GM19193 (cell line): ENCODE measurements around the gene ZMYND12.

Experiments
- POLR2A ChIP-seq: IDR thresholded peaks from 4 replicates; pipeline ENCODE4 v1.6.1; 2011; ENCODE audit not compliant: insufficient read depth, insufficient read length; ENCODE audit errors: extremely low read depth

Gene ZMYND12, protein sequence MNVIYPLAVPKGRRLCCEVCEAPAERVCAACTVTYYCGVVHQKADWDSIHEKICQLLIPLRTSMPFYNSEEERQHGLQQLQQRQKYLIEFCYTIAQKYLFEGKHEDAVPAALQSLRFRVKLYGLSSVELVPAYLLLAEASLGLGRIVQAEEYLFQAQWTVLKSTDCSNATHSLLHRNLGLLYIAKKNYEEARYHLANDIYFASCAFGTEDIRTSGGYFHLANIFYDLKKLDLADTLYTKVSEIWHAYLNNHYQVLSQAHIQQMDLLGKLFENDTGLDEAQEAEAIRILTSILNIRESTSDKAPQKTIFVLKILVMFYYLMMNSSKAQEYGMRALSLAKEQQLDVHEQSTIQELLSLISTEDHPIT

DNA sequence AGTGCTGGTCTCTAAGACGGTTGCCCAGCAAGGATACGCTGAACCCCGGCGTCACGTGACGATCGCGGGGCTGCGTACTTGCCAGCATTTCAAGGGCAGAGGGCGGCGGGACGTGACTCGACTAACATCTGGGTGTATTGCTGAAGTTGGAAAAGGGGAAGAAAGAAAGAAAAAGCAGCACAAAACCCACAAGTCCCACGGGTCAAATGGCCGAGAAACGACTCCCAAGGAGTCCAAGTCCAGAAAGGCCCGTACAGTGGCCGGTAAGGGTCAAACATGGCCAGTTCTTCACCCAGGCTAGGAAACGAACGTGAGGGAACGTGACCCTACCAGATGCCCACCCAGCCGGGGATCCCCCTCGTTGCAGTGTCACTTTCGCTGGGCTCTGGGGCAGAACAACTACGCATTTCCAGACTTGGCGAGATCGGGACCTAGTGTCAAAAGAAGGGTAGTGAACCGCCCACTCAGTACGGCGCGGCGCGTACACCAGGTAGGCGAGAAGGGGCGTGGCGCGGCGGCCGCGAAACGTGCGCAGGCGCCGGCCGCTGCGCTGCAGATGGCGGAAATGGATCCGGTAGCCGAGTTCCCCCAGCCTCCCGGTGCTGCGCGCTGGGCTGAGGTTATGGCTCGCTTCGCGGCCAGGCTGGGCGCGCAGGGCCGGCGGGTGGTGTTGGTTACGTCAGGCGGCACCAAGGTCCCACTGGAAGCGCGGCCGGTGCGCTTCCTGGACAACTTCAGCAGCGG is at the start of gene ZMYND12, which contains the start of gene PPCS:
TSS of gene ZMYND12 (minus strand) at position 13 of the 744 bp plus-strand sequence. CDS start 25 bp downstream, outside the sequence.
TSS of gene PPCS (plus strand) at position 534 of the 744 bp plus-strand sequence. CDS start at position 557, 23 bp downstream.
- peak; percentile 98 for TF ChIP-seq POLR2A

DNA sequence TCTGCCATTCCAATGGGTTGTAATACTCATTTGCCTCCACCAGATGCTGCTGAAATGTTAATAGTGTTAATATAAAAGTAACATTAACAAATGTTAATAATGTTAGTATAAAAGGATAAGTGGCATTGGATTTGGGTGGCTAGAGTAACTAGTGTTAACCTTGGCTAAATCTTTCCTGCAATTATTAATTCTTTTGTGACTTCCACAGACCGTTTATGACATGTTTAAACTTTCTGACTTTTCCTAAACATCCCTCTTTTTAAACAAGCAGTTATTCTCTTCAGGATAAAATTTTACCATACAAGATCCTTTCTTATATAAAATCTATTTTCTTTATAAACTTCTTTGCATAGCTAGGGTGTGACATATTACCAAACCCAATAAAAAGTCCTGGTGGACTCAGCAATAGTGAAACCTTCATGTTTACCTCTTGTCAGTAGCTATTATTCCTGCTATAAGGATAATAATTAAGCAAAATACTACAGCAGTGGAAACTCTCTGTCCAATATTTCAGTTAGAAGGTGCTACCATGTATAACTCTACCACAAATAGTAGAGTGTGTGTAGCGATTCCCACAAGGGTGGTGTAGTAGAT is 48.8 kb upstream of the ZMYND12 start:
- TF ChIP-seq POLR2A = no peak

DNA sequence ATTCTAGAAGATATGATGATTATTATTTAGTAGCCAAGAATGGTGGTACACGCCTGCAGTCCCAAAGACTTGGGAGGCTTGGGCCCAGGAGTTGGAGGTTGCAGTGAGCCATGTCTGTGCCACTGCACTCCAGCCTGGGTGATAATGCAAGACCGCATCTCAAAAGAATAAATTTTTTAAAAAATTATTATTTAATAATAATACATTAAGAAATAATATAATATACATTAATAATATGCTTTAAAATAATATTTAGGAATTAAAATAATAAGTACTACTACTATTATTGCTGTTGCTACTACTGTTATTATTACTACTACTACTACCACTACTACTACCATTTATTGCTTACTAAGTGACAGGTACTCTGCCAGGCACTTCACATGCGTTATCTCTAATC is 34.4 kb upstream of the ZMYND12 start:
- no peak for TF ChIP-seq POLR2A

GRCh38 chr1:42484382-42484781 is 28.6 kb upstream of the ZMYND12 start:
- TF ChIP-seq POLR2A = no peak

- no peak for TF ChIP-seq POLR2A
Measured at GRCh38 chr1:42482635-42483153, 26.9 kb upstream of the ZMYND12 start.

DNA sequence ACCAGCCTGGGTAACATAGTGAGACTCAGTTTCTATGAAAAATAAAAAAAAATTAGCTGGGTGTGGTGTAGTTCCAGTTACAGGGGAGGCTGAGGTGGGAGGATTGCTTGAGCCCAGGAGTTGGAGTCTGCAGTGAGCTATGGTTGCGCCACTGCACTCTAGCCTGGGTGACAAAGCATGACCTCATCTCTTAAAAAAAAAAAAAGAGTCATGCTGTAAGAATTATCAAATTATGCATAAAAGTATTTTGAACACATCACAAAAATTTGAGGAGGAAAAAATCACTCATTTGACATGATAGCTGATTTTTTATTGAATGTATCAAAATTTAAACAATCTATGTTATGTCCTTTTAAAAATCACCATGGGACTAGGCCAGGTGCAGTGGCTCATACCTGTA is 25.1 kb upstream of the ZMYND12 start:
- TF ChIP-seq POLR2A = no peak

GRCh38 chr1:42479621-42480020 is 23.8 kb upstream of the ZMYND12 start:
- no peak for TF ChIP-seq POLR2A

DNA sequence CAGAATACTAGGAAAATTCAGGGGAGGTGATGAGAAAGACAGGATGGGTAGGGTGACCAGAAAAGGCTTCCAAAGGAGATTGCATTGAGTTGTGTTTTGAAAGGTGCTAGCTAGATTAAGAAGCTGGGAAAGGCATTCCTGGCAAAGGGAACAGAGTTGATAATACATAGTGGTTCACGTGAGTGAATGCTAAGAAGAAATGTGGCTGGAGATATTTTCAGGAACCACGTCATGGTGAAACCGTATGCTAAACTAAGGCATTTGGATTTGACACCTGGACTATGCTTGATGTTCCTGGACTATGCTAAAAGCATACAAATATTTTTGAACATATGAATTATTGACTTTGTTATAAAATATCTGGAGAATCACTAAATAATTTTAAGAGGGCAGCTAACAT is 22.0 kb upstream of the ZMYND12 start:
- no peak for TF ChIP-seq POLR2A

DNA sequence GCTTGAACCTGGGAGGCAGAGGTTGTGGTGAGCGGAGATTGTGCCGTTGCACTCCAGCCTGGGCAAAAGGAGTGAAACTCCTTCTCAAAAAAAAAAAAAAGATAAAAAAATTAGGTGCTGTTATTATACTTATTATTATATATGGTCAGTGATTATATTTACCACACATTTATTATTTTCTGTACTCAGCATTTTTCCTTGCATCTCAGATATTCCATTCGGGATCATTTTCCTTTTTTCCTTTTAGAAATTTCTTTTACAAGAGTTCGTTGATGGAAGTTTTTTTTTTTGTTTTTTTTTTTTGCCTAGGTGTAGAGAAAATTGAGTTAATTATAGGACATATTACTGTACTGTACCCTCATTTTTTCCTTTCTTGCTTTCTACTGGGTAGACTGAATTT is 20.8 kb upstream of the ZMYND12 start:
- no peak for TF ChIP-seq POLR2A

DNA sequence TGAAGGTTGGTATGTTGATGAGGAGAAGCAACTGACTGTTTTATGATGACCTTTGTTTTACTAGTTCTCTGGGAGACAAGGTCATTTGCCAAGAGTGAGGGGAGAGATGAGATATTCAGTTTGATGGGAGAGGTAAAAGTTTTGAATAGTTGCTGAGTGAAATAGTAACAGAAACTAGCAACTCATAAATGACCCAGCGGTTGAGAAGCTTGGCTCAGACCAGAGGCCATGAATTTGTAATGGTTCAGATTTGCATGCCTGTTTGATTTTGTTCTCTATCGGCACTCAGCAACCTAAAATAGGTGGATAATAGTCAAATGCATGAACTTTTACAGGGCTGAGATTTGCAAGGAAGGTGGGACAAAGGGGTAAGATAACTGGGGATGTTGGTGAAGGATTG is 13.9 kb upstream of the ZMYND12 start:
- no peak for TF ChIP-seq POLR2A

GRCh38 chr1:42466030-42466429 is 10.2 kb upstream of the ZMYND12 start:
- TF ChIP-seq POLR2A = no peak

DNA sequence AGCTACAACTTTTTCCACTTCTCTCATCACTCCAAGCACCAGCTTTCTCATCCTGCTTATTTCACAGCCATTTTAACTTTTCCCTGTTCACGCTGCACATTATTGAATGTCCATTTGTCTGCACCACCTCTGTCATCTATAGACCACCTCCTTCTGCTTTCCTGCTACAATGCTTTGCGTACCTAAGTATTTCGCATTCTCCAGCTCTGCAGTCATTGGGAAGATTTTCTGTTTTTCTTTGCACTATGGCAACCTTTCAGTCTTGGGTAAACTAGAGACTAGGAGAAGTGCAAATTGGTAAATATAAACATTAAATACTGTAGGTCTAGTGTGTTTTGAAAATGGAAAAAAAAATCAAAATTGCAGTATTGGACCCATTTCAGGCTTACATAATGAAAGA is 8.1 kb upstream of the ZMYND12 start:
- TF ChIP-seq POLR2A = no peak

GRCh38 chr1:42462828-42463763 is 7.3 kb upstream of the ZMYND12 start, which contains the start of gene CCDC30:
Gene CCDC30, plus strand, starts transcription at chr1:42463286. Its CDS starts 17,266 bp downstream, at chr1:42480552.
- TF ChIP-seq POLR2A = no peak

DNA sequence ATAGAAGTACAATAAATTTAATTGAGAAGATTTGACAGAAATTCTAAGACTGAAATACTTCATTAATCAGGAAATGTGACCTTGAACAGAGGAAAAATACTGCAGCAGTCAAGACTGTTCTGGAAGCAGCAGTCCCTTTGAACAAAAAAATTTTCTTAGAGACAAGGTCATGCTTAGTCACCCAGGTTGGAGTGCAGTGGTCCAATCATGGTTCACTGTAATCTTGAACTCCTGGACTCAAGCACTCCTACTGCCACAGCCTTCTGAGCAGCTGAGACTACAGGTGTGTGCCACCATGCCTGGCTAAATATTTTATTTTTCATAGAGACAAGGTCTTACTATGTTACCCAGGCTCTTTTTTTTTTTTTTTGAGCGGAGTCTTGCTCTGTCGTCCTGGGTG is 5.4 kb upstream of the ZMYND12 start:
- no peak for TF ChIP-seq POLR2A
